A549 (cell line): ENCODE measurements around the gene TCP11. TPM values are rescaled to one million over a fixed set of nuclear protein-coding genes. Genes with fewer than 3 reads are reported as not detected.

Source experiments
- ATAC-seq, 2 experiments: fragments of 200-7000 bp in 1 of 2; fragments of >200 bp in 1 of 2; cut with Nextera tagmentation in 1 of 2; cut with Tn5 transposase in 1 of 2; 3 replicates each; pipeline versions ENCODE4 v1.8.0 to v1.9.1; 2018 to 2020; ENCODE audit warnings: mild to moderate bottlenecking in 1 of 2, moderate library complexity in 1 of 2
- CTCF ChIA-PET: fragments of 300-600 bp; sonication (Branson Sonifier 250); formaldehyde crosslinking; extraction: SDS; loops from one replicate; lab custom pipeline; 2021; ENCODE audit warnings: antibody characterized with exemption, inconsistent platforms; lab: Yijun Ruan, JAX
- POLR2A ChIA-PET: fragments of 350-600 bp; formaldehyde crosslinking; extraction: SDS; loops from one replicate; lab custom pipeline; 2021; ENCODE audit warnings: antibody characterized with exemption, inconsistent platforms; lab: Yijun Ruan, JAX
- DNase-seq, 2 experiments: peaks; one replicate each; pipeline versions ENCODE4 v3.0.0 to v3.0.0-alpha.2; 2011 to 2016; ENCODE audit warnings: low read depth in 1 of 2, low spot score in 1 of 2
- FAIRE-seq: peaks from 2 replicates; lab custom pipeline; 2011; peaks lifted over from hg19 to GRCh38; lab: Jason Lieb, UNC
- H3K27ac ChIP-seq, 2 experiments: fragments of >200 bp; sonication (Bioruptor Twin); formaldehyde crosslinking; 3 replicates each; pipeline ENCODE4 v1.5.1; 2016 to 2017
- H3K4me1 ChIP-seq: fragments of >200 bp; sonication (Bioruptor Twin); formaldehyde crosslinking; 3 replicates; pipeline ENCODE4 v1.6.1; 2016
- H3K4me2 ChIP-seq: fragments of >200 bp; sonication (Bioruptor Twin); formaldehyde crosslinking; 3 replicates; pipeline ENCODE4 v1.6.1; 2016
- H3K4me3 ChIP-seq: fragments of >200 bp; sonication (Bioruptor Twin); formaldehyde crosslinking; 3 replicates; pipeline ENCODE4 v1.5.1; 2016
- H3K9me3 ChIP-seq: fragments of >200 bp; sonication (Bioruptor Twin); formaldehyde crosslinking; 3 replicates; pipeline ENCODE4 v1.6.1; 2016
- CBX2 ChIP-seq: fragments of 200-600 bp; sonication (generic); IDR thresholded peaks from 2 replicates; pipeline ENCODE4 v1.6.1; 2016; ENCODE audit warnings: low read depth, mild to moderate bottlenecking, borderline replicate concordance
- CHD2 ChIP-seq: fragments of 150-350 bp; IDR thresholded peaks from 2 replicates; pipeline ENCODE4 v1.6.1; 2014; ENCODE audit warnings: low read length; ENCODE audit not compliant: partially characterized antibody
- CHD4 ChIP-seq: fragments of 200-600 bp; sonication (generic); IDR thresholded peaks from 2 replicates; pipeline ENCODE4 v1.6.1; 2016; ENCODE audit warnings: antibody characterized with exemption, mild to moderate bottlenecking, borderline replicate concordance
- EHF ChIP-seq: fragments of 250-450 bp; sonication (Bioruptor Pico); IDR thresholded peaks from 2 replicates; pipeline ENCODE4 v1.5.0; 2020; ENCODE audit warnings: mild to moderate bottlenecking
- EHMT2 ChIP-seq: fragments of 200-600 bp; sonication (generic); IDR thresholded peaks from 2 replicates; pipeline ENCODE4 v1.6.1; 2016; ENCODE audit warnings: antibody characterized with exemption, low read depth, mild to moderate bottlenecking, moderate library complexity
- ESRRA ChIP-seq: fragments of 150-350 bp; IDR thresholded peaks from 2 replicates; pipeline ENCODE4 v1.6.1; 2014; ENCODE audit warnings: mild to moderate bottlenecking, low read length, borderline replicate concordance
- FOSB ChIP-seq: fragments of 250-450 bp; sonication (Bioruptor Pico); IDR thresholded peaks from 2 replicates; pipeline ENCODE4 v1.5.0; 2020; ENCODE audit warnings: mild to moderate bottlenecking, moderate library complexity
- FOXS1 ChIP-seq: fragments of 250-450 bp; sonication (Bioruptor Pico); IDR thresholded peaks from 2 replicates; pipeline ENCODE4 v1.5.0; 2020; ENCODE audit warnings: mild to moderate bottlenecking, moderate library complexity
- GATA3 ChIP-seq: IDR thresholded peaks from 2 replicates; pipeline ENCODE4 v1.6.1; 2012; ENCODE audit warnings: borderline replicate concordance
- KDM1A ChIP-seq: fragments of 200-600 bp; sonication (generic); IDR thresholded peaks from 2 replicates; pipeline ENCODE4 v1.6.1; 2016; ENCODE audit warnings: low read depth, mild to moderate bottlenecking
- KDM5A ChIP-seq: fragments of 200-600 bp; sonication (generic); IDR thresholded peaks from 2 replicates; pipeline ENCODE4 v1.6.1; 2016; ENCODE audit warnings: antibody characterized with exemption, mild to moderate bottlenecking
- MYC ChIP-seq: IDR thresholded peaks from 2 replicates; pipeline ENCODE4 v1.6.1; 2012; ENCODE audit warnings: mild to moderate bottlenecking, inconsistent platforms, low read length, improper control_type of control experiment, borderline replicate concordance
- NPAS2 ChIP-seq: fragments of 250-450 bp; sonication (Bioruptor Pico); IDR thresholded peaks from 2 replicates; pipeline ENCODE4 v1.8.0; 2022; ENCODE audit warnings: mild to moderate bottlenecking, moderate library complexity, borderline replicate concordance
- PHF8 ChIP-seq: fragments of 200-600 bp; sonication (generic); IDR thresholded peaks from 2 replicates; pipeline ENCODE4 v1.6.1; 2016; ENCODE audit warnings: low read depth, mild to moderate bottlenecking, antibody characterized with exemption, moderate library complexity, borderline replicate concordance
- POLR2A ChIP-seq: IDR thresholded peaks from 2 replicates; pipeline ENCODE4 v1.6.1; 2012; ENCODE audit warnings: mild to moderate bottlenecking, low read length
- RAD21 ChIP-seq, 2 experiments: fragments of >200 bp in 1 of 2; sonication (Bioruptor Twin) in 1 of 2; formaldehyde crosslinking in 1 of 2; IDR thresholded peaks in 1 of 2; conservative IDR thresholded peaks in 1 of 2; 2 replicates in 1 of 2; 3 replicates in 1 of 2; pipeline ENCODE4 v1.6.1; 2012 to 2018; ENCODE audit warnings: inconsistent platforms in 1 of 2
- SMC3 ChIP-seq: fragments of >200 bp; sonication (Bioruptor Twin); formaldehyde crosslinking; IDR thresholded peaks from 3 replicates; pipeline ENCODE4 v1.6.1; 2018; ENCODE audit warnings: inconsistent platforms
- ZFP36 ChIP-seq: fragments of 450-650 bp; IDR thresholded peaks from 2 replicates; pipeline ENCODE4 v1.6.1; 2014; ENCODE audit warnings: borderline replicate concordance; ENCODE audit not compliant: partially characterized antibody
- ZNF302 ChIP-seq: fragments of 250-450 bp; sonication (Bioruptor Pico); IDR thresholded peaks from 2 replicates; pipeline ENCODE4 v1.9.0; 2021; ENCODE audit warnings: inconsistent platforms, mild to moderate bottlenecking, moderate library complexity
- WGBS: methylation state at CpG from one replicate; pipeline ENCODE4 v1.1.6; 2017; ENCODE audit errors: missing lambda C conversion rate; 5-methylcytosine and 5-hydroxymethylcytosine counted together
- polyA plus RNA-seq, 4 experiments: library from polyadenylated mRNA; depleted of rRNA in 3 of 4; stranded (reverse); fragments of >200 nt; fragmentation: RNase III in 1 of 4; extraction: RNeasy Plus Mini Kit Qiagen cat#74134 plus additional on column Dnase treatment in 1 of 4; gene quantifications; 2 replicates in 3 of 4; 3 replicates in 1 of 4; pipeline ENCODE4 v1.2.3, GENCODE V29; 2011 to 2017
- TF ChIP-seq, protein P1 (sequence below): fragments of 250-450 bp; sonication (Bioruptor Pico); IDR thresholded peaks from 2 replicates; pipeline ENCODE4 v1.5.0; 2020; ENCODE audit warnings: low read depth, mild to moderate bottlenecking, moderate library complexity
- TF ChIP-seq, protein P2 (sequence below): IDR thresholded peaks from 2 replicates; pipeline ENCODE4 v1.6.1; 2012; ENCODE audit warnings: low read depth, borderline replicate concordance
- TF ChIP-seq, protein P3 (sequence below): IDR thresholded peaks from 2 replicates; pipeline ENCODE4 v1.6.1; 2012
- TF ChIP-seq, protein P4 (sequence below): fragments of 150-350 bp; IDR thresholded peaks from 2 replicates; pipeline ENCODE4 v1.6.1; 2014; ENCODE audit warnings: low read depth, mild to moderate bottlenecking, low read length
- TF ChIP-seq, protein P5 (sequence below): fragments of 450-650 bp; IDR thresholded peaks from 2 replicates; pipeline ENCODE4 v1.6.1; 2014; ENCODE audit warnings: antibody characterized with exemption
- TF ChIP-seq, protein P6 (sequence below): fragments of 200-600 bp; sonication (generic); IDR thresholded peaks from 2 replicates; pipeline ENCODE4 v1.6.1; 2016; ENCODE audit warnings: antibody characterized with exemption, mild to moderate bottlenecking, moderate library complexity

The TCP11 gene
- polyA plus RNA-seq, 2 of the 4 experiments (the other 2 are of a cell fraction), result 0.06 TPM; not detected in 1

DNA sequence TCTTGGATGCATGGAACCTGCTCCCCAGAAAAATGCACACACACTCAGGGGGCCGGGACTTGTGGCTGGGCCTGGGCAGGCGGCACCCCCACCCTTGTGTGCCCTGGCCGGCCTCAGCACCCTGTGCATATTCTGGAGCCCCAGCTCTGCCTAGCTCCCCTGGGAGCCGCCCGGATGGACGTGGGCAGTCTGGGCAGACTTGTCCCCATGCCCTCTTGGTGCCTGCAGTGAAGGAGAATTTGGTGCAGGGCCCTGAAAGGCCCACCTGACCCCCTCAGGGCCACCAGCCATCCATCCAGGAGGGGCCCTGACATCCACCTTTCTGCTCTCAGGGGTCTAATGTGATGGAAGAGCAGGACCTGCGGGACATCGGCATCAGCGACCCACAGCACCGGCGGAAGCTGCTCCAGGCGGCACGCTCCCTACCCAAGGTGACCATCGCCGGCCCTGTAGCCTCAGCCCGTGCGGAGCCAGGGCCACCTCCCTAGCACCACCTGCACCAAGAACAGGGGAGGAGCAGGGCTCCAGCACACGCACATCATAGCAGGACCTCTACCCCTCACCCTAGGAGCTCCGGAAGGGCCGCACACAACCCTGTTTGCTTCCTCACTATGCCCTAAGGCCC, 62.8 kb downstream of the TCP11 start:
- no peak for DNase-seq
- CTCF ChIA-PET, result no interaction called here

DNA sequence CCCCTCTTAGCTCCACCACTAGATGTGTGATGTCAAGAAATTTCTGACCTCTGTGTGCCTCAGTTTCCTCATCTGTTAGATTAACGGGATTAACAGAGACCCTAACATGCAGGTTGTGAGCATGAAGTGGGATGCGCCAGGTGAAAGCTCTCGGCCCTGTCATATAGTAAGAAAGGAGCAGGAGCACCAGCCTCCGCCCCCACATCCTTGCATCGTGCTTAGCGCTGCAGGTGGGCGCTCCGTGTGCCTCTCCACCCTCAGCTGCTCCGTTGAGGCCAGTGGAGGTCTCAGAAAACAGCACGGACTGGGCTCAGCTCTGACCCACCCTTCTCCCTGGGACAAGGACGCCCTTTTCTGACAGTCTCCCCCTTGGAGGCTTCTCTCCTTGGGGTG, 63.4 kb downstream of the TCP11 start:
- TF ChIP-seq, protein P1, sequence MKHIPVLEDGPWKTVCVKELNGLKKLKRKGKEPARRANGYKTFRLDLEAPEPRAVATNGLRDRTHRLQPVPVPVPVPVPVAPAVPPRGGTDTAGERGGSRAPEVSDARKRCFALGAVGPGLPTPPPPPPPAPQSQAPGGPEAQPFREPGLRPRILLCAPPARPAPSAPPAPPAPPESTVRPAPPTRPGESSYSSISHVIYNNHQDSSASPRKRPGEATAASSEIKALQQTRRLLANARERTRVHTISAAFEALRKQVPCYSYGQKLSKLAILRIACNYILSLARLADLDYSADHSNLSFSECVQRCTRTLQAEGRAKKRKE (CRISPR knock-in tag), result no peak
- no peak for TF ChIP-seq GATA3
- no peak for TF ChIP-seq EHMT2
- TF ChIP-seq POLR2A, result no peak
- no peak for TF ChIP-seq MYC
- no peak for TF ChIP-seq EHF (CRISPR knock-in tag)
- no peak for TF ChIP-seq KDM1A
- no peak for TF ChIP-seq FOSB (CRISPR knock-in tag)
- TF ChIP-seq, protein P2, sequence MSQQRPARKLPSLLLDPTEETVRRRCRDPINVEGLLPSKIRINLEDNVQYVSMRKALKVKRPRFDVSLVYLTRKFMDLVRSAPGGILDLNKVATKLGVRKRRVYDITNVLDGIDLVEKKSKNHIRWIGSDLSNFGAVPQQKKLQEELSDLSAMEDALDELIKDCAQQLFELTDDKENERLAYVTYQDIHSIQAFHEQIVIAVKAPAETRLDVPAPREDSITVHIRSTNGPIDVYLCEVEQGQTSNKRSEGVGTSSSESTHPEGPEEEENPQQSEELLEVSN, result no peak
- no peak for TF ChIP-seq ZFP36
- no peak for TF ChIP-seq FOXS1
- no peak for TF ChIP-seq CHD4
- TF ChIP-seq, protein P3, sequence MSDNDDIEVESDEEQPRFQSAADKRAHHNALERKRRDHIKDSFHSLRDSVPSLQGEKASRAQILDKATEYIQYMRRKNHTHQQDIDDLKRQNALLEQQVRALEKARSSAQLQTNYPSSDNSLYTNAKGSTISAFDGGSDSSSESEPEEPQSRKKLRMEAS, result no peak
- TF ChIP-seq SMC3, result no peak
- no peak for TF ChIP-seq ESRRA
- TF ChIP-seq KDM5A, result no peak
- TF ChIP-seq ZNF302 (CRISPR knock-in tag), result no peak
- TF ChIP-seq, protein P4, sequence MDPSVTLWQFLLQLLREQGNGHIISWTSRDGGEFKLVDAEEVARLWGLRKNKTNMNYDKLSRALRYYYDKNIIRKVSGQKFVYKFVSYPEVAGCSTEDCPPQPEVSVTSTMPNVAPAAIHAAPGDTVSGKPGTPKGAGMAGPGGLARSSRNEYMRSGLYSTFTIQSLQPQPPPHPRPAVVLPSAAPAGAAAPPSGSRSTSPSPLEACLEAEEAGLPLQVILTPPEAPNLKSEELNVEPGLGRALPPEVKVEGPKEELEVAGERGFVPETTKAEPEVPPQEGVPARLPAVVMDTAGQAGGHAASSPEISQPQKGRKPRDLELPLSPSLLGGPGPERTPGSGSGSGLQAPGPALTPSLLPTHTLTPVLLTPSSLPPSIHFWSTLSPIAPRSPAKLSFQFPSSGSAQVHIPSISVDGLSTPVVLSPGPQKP, result no peak
- TF ChIP-seq PHF8, result no peak
- TF ChIP-seq, protein P5, sequence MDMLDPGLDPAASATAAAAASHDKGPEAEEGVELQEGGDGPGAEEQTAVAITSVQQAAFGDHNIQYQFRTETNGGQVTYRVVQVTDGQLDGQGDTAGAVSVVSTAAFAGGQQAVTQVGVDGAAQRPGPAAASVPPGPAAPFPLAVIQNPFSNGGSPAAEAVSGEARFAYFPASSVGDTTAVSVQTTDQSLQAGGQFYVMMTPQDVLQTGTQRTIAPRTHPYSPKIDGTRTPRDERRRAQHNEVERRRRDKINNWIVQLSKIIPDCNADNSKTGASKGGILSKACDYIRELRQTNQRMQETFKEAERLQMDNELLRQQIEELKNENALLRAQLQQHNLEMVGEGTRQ, result no peak
- TF ChIP-seq, all 56 proteins: peak for 0
- CTCF ChIA-PET, result interaction anchor here (0.6 kb wide), 1 partner anchor 1294 kb away, joined by 3 read pairs; no protein-coding TSS in a partner anchor
- FAIRE-seq, result no peak

More for the DNA sequence above, 62.8 kb downstream of the TCP11 start:
- Histone ChIP-seq H3K27ac (no peak overlapping the region), H3K9me3 (no peaks in the 10 kb centered on the region), H3K4me3 (no peak overlapping the region), H3K4me1 (no peaks in the 10 kb centered on the region), H3K4me2 (no peak overlapping the region)
- FAIRE-seq (no peak), ATAC-seq (no peak)
- 83% methylated on average over 4 of the region's 20 CpGs for WGBS
- POLR2A ChIA-PET, result no interaction called here
- no peak for TF ChIP-seq NPAS2 (CRISPR knock-in tag)
- no peak for TF ChIP-seq FOSB (CRISPR knock-in tag)
- TF ChIP-seq, protein P6, sequence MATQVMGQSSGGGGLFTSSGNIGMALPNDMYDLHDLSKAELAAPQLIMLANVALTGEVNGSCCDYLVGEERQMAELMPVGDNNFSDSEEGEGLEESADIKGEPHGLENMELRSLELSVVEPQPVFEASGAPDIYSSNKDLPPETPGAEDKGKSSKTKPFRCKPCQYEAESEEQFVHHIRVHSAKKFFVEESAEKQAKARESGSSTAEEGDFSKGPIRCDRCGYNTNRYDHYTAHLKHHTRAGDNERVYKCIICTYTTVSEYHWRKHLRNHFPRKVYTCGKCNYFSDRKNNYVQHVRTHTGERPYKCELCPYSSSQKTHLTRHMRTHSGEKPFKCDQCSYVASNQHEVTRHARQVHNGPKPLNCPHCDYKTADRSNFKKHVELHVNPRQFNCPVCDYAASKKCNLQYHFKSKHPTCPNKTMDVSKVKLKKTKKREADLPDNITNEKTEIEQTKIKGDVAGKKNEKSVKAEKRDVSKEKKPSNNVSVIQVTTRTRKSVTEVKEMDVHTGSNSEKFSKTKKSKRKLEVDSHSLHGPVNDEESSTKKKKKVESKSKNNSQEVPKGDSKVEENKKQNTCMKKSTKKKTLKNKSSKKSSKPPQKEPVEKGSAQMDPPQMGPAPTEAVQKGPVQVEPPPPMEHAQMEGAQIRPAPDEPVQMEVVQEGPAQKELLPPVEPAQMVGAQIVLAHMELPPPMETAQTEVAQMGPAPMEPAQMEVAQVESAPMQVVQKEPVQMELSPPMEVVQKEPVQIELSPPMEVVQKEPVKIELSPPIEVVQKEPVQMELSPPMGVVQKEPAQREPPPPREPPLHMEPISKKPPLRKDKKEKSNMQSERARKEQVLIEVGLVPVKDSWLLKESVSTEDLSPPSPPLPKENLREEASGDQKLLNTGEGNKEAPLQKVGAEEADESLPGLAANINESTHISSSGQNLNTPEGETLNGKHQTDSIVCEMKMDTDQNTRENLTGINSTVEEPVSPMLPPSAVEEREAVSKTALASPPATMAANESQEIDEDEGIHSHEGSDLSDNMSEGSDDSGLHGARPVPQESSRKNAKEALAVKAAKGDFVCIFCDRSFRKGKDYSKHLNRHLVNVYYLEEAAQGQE, result no peak
- no peak for TF ChIP-seq CBX2
- TF ChIP-seq CHD2, result no peak
- TF ChIP-seq FOXS1, result no peak
- no peak for TF ChIP-seq RAD21 (conservative IDR thresholded peaks at IDR 0.05 in 1 of 2, IDR thresholded peaks at IDR 0.05 in 1 of 2)
- TF ChIP-seq KDM1A, result no peak
- TF ChIP-seq, protein P1 (CRISPR knock-in tag), result no peak
- TF ChIP-seq, protein P3, result no peak

More for the DNA sequence above, 63.4 kb downstream of the TCP11 start:
- Histone ChIP-seq H3K9me3 (no peaks in the 10 kb centered on the region), H3K4me2 (no peak overlapping the region), H3K4me3 (no peak overlapping the region), H3K27ac (no peak overlapping the region), H3K4me1 (no peaks in the 10 kb centered on the region)
- WGBS, result 86% methylated on average over 11 of the region's 11 CpGs
- POLR2A ChIA-PET, result no interaction called here
- DNase-seq, result no peak
- ATAC-seq, result no peak
